ENCODE results near the gene RFC4.
A peak's percentile ranks its signal among the peaks of the same experiment; 100 is the strongest.
"Not testable (repeated sequence)": the region's sequence is repeated elsewhere in the genome, so short reads cannot be mapped to it uniquely, and the experiment has no call there.

RFC4 gene

GRCh38 chr3:186806089-186807055 is at the start of gene RFC4:
TSS of gene RFC4 (minus strand) at chr3:186806482. CDS start at chr3:186804713, 1,769 bp downstream.
- peak; percentile 88 for DNase-seq (ENCODE audit: low spot score)

GRCh38 chr3:186854954-186855353 is 48.7 kb upstream of the RFC4 start:
- no peak for DNase-seq (ENCODE audit: low spot score)

- DNase-seq (ENCODE audit: low spot score), result no peak
These were observed 47.9 kb upstream of the RFC4 start for GRCh38 chr3:186854146-186854545.

- DNase-seq (ENCODE audit: low spot score), result no peak
These were observed 46.7 kb upstream of the RFC4 start for GRCh38 chr3:186852994-186853393.

- DNase-seq (ENCODE audit: low spot score), result not testable (repeated sequence)
These were observed 45.6 kb upstream of the RFC4 start for GRCh38 chr3:186851835-186852234.

GRCh38 chr3:186849374-186849975 is 43.2 kb upstream of the RFC4 start:
- DNase-seq (ENCODE audit: low spot score), result peak; percentile 84

GRCh38 chr3:186847437-186847836 is 41.2 kb upstream of the RFC4 start:
- DNase-seq (ENCODE audit: low spot score), result no peak

- DNase-seq (ENCODE audit: low spot score), result no peak
These were observed 39.5 kb upstream of the RFC4 start for GRCh38 chr3:186845756-186846155.

GRCh38 chr3:186844908-186845307 is 38.6 kb upstream of the RFC4 start:
- no peak for DNase-seq (ENCODE audit: low spot score)

GRCh38 chr3:186843039-186843432 is 36.8 kb upstream of the RFC4 start:
- DNase-seq (ENCODE audit: low spot score), result no peak

- DNase-seq (ENCODE audit: low spot score), result no peak
These were observed 36.2 kb upstream of the RFC4 start, which contains the start of gene ADIPOQ for GRCh38 chr3:186842426-186843038. TSS of gene ADIPOQ (plus strand) at chr3:186842710. CDS start at chr3:186853059, 10,349 bp downstream.

- DNase-seq (ENCODE audit: low spot score), result no peak
These were observed 35.3 kb upstream of the RFC4 start for GRCh38 chr3:186841620-186842019.

- no peak for DNase-seq (ENCODE audit: low spot score)
These were observed 33.8 kb upstream of the RFC4 start for GRCh38 chr3:186839874-186840641.

GRCh38 chr3:186832276-186832675 is 26.0 kb upstream of the RFC4 start:
- no peak for DNase-seq (ENCODE audit: low spot score)

- no peak for DNase-seq (ENCODE audit: low spot score)
These were observed 25.5 kb upstream of the RFC4 start for GRCh38 chr3:186831798-186832197.

GRCh38 chr3:186828340-186828739 is 22.1 kb upstream of the RFC4 start:
- DNase-seq (ENCODE audit: low spot score), result no peak

GRCh38 chr3:186826976-186827857 is 20.9 kb upstream of the RFC4 start:
- peak; percentile 93 for DNase-seq (ENCODE audit: low spot score)

GRCh38 chr3:186826410-186826975 is 20.2 kb upstream of the RFC4 start:
- no peak for DNase-seq (ENCODE audit: low spot score)

GRCh38 chr3:186825872-186826409 is 19.7 kb upstream of the RFC4 start:
- DNase-seq (ENCODE audit: low spot score), result no peak

- DNase-seq (ENCODE audit: low spot score), result peak; percentile 37
These were observed 19.1 kb upstream of the RFC4 start for GRCh38 chr3:186825294-186825821.

All from NAMALWA (cell line).